SK-N-MC (cell line): Measurements from ENCODE around the gene H3-3A.

Source experiments
- EZH2 ChIP-seq: fragments of 200-600 bp; sonication (generic); IDR thresholded peaks from one replicate; pipeline ENCODE4 v1.6.1; 2017; ENCODE audit warnings: antibody characterized with exemption
- FOXP2 ChIP-seq: optimal IDR thresholded peaks from 2 replicates; pipeline ENCODE3; 2011; ENCODE audit warnings: mild to moderate bottlenecking, moderate library complexity; ENCODE audit not compliant: insufficient read depth; ENCODE audit errors: extremely low read length, control extremely low read depth
- POLR2AphosphoS5 ChIP-seq: IDR thresholded peaks from 2 replicates; pipeline ENCODE4 v1.6.1; 2012; ENCODE audit warnings: mild to moderate bottlenecking, low read depth, low read length, borderline replicate concordance

- TF ChIP-seq EZH2 (no peak), POLR2AphosphoS5 (no peak), FOXP2 (no peak)
Observed at GRCh38 chr1:226026833-226027232, 35.7 kb upstream of the H3-3A start.
